Ovary (tissue), 10 donors: Measurements from ENCODE around the gene TAS2R41. TPM values are rescaled to one million over a fixed set of nuclear protein-coding genes. Genes with fewer than 3 reads are reported as not detected.

Experiments
- DNase-seq, 5 donors: peaks; one replicate each; pipeline ENCODE4 v3.0.0-alpha.2; 2019 to 2020
- H3K27ac ChIP-seq, 2 donors: fragments of 200-600 bp; one replicate each; pipeline versions ENCODE4 v1.5.1 to v1.8.0; 2019 to 2022
- H3K27me3 ChIP-seq: fragments of 200-600 bp; one replicate; pipeline ENCODE4 v1.8.0; 2022
- H3K36me3 ChIP-seq: fragments of 200-600 bp; sonication (generic); one replicate; pipeline ENCODE4 v1.5.1; 2019
- H3K4me1 ChIP-seq: one replicate; pipeline ENCODE4 v1.8.1; 2013; ENCODE audit warnings: mild to moderate bottlenecking, moderate library complexity; ENCODE audit not compliant: insufficient read depth
- H3K4me3 ChIP-seq: fragments of 200-600 bp; sonication (generic); one replicate; pipeline ENCODE4 v1.5.1; 2017
- H3K9me3 ChIP-seq, 2 donors: fragments of 200-600 bp in 1 of 2; sonication (generic) in 1 of 2; one replicate each; pipeline versions ENCODE4 v1.5.1 to v1.8.1; 2013 to 2019; ENCODE audit warnings: mild to moderate bottlenecking in 1 of 2, moderate library complexity in 1 of 2
- CTCF ChIP-seq, 3 donors: fragments of 450-650 bp in 2 of 3; fragments of 200-600 bp in 1 of 3; IDR thresholded peaks; one replicate each; pipeline versions ENCODE4 v1.5.1 to v1.8.0; 2016 to 2022; ENCODE audit warnings: antibody characterized with exemption in 3 of 3, mild to moderate bottlenecking in 1 of 3
- EP300 ChIP-seq: sonication (generic); formaldehyde crosslinking; IDR thresholded peaks from one replicate; pipeline ENCODE4 v1.6.1; 2017; ENCODE audit warnings: antibody characterized with exemption
- POLR2A ChIP-seq: fragments of 450-650 bp; IDR thresholded peaks from one replicate; pipeline ENCODE4 v1.6.1; 2017; ENCODE audit warnings: antibody characterized with exemption, mild to moderate bottlenecking, moderate library complexity
- WGBS, 3 donors: extraction: QIAGEN DNeasy Blood & Tissue Kit in 1 of 3; methylation state at CpG; one replicate each; pipeline versions ENCODE4 v1.1.5 to v1.1.7; 2013 to 2017; 5-methylcytosine and 5-hydroxymethylcytosine counted together
- intact Hi-C, 4 donors: fragments of 100-400 bp; cut with DNase I; formaldehyde crosslinking; loops; one replicate each; pipeline versions ENCODE4 v1.11.0 to v1.15.1; 2022 to 2023
- long read RNA-seq, 3 donors: library from polyadenylated mRNA in 2 of 3; unstranded in 2 of 3; transcript quantifications; one replicate each; pipeline ENCODE4 v2.0.0 and lab custom pipeline, GENCODE V29; 2021 to 2026
- polyA plus RNA-seq, 2 donors: library from polyadenylated mRNA; stranded (reverse); fragments of 200-250 nt in 1 of 2; fragments of 350-450 nt in 1 of 2; fragmentation: Illumina TruSeq in 1 of 2; extraction: RNeasy Lipid Tissue Mini Kit (QIAGEN cat#74804) in 1 of 2; gene quantifications; one replicate each; pipeline ENCODE4 v1.2.3, GENCODE V29; 2013 to 2014
- total RNA-seq, 7 donors: library from RNA; depleted of rRNA in 2 of 7; stranded (reverse); fragments of >200 nt in 2 of 7; fragmentation: NEBNext Ultra II Directional in 3 of 7; extraction: Animal tissue kit (Norgen Biotek cat#: 25700) in 3 of 7; gene quantifications; one replicate each; pipeline versions ENCODE4 v1.1.0 to v1.2.4, GENCODE V29; 2016 to 2023
- donor health status: DM: no; HTN: no; CAD: no; lungs with moderate emphysema.
- donor health status: DM: no; HTN: no; CAD: no.
- donor health status: Bipolar disorder and iron deficiency.
- donor health status: DM: yes; HTN: yes; CAD: no.
- donor health status: DM: no; HTN: no; CAD: no.
- donor health status: DM: yes; HTN: yes; CAD: no.

Gene TAS2R41
- total RNA-seq (under 1 TPM in 1 of 7 donors, not detected in 6; 0.50 TPM), polyA plus RNA-seq (not detected)
- long read RNA-seq, donor 1, result 0 reads
- long read RNA-seq, donor 2, result 0 reads
- long read RNA-seq, donor 3, result 0 reads

- no peak within 1 kb of the TSS for H3K27ac ChIP-seq
- H3K27me3 ChIP-seq, result no peaks in the 10 kb centered on the region
- no peak for TF ChIP-seq POLR2A
- no peak for TF ChIP-seq CTCF (IDR thresholded peaks at IDR 0.05)
- no peak for TF ChIP-seq EP300
- no peaks in the 10 kb centered on the region for H3K36me3 ChIP-seq
- H3K4me3 ChIP-seq, result no peak within 1 kb of the TSS
- intact Hi-C loops, result no loop called here
- H3K4me1 ChIP-seq, result no peaks in the 10 kb centered on the region
- DNase-seq, result no peak
- 73 to 81% (median 79%) methylated on average over 10 of the region's 10 CpGs for WGBS, 3 donors
- no peaks in the 10 kb centered on the region for H3K9me3 ChIP-seq
Measured at GRCh38 chr7:143477501-143478150, at the start of gene TAS2R41. Gene TAS2R41 (plus strand): TSS chr7:143477873. CDS start chr7:143477873, 0 bp downstream.

GRCh38 chr7:143429770-143430698 is 47.6 kb upstream of the TAS2R41 start:
- Histone ChIP-seq H3K4me1 (no peaks in the 10 kb centered on the region), H3K9me3 (no peaks in the 10 kb centered on the region), H3K27me3 (no peaks in the 10 kb centered on the region), H3K27ac (no peak overlapping the region), H3K4me3 (no peak overlapping the region), H3K36me3 (no peaks in the 10 kb centered on the region)
- intact Hi-C loops, result no loop called here
- 71% methylated on average over 10 of the region's 10 CpGs for WGBS, 3 donors
- no peak for DNase-seq
- TF ChIP-seq EP300, result no peak
- TF ChIP-seq CTCF (IDR thresholded peaks at IDR 0.05), result no peak
- TF ChIP-seq POLR2A, result no peak

GRCh38 chr7:143431109-143431508 is 46.6 kb upstream of the TAS2R41 start:
- Histone ChIP-seq H3K4me1 (no peaks in the 10 kb centered on the region), H3K36me3 (no peaks in the 10 kb centered on the region), H3K9me3 (no peaks in the 10 kb centered on the region), H3K27ac (no peak overlapping the region), H3K27me3 (no peaks in the 10 kb centered on the region), H3K4me3 (no peak overlapping the region)
- intact Hi-C loops, result no loop called here
- no peak for DNase-seq
- WGBS, 3 donors, result 40 to 82% (median 67%) methylated on average over 2 of the region's 2 CpGs
- TF ChIP-seq EP300 (no peak), POLR2A (no peak), CTCF (IDR thresholded peaks at IDR 0.05) (no peak)

GRCh38 chr7:143433759-143434158 is 43.9 kb upstream of the TAS2R41 start:
- no peaks in the 10 kb centered on the region for H3K27me3 ChIP-seq
- no peaks in the 10 kb centered on the region for H3K4me1 ChIP-seq
- no peak for TF ChIP-seq POLR2A
- TF ChIP-seq CTCF (IDR thresholded peaks at IDR 0.05), result no peak
- no peak for TF ChIP-seq EP300
- no peak overlapping the region for H3K4me3 ChIP-seq
- H3K9me3 ChIP-seq, result no peaks in the 10 kb centered on the region
- DNase-seq, result no peak
- intact Hi-C loops, result no loop called here
- H3K27ac ChIP-seq, result no peak overlapping the region
- H3K36me3 ChIP-seq, result no peaks in the 10 kb centered on the region
- WGBS, 3 donors, result 87 to 90% (median 87%) methylated on average over 4 of the region's 4 CpGs
